ENCODE measurements around the gene VEGFA.

VEGFA gene

GRCh38 chr6:43804550-43805223 is 34.7 kb downstream of the VEGFA start:
- H3K27ac ChIP-seq (replicated peaks) = no peak overlapping the region
- no peak for DNase-seq (ENCODE audit: low read depth in 1 of 2, low spot score in 1 of 2)
- H3K27me3 ChIP-seq (ENCODE audit: insufficient read depth, poor library complexity, severe bottlenecking) = no peaks in the 10 kb centered on the region
- TF ChIP-seq GABPA (IDR thresholded peaks at IDR 0.05; ENCODE audit: low read depth) = no peak
- no peak for TF ChIP-seq CTCF (IDR thresholded peaks at IDR 0.05; ENCODE audit: insufficient read depth, low read length)
- TF ChIP-seq POLR2AphosphoS5 (IDR thresholded peaks at IDR 0.05; ENCODE audit: low read depth) = no peak
- no peak for TF ChIP-seq REST (IDR thresholded peaks at IDR 0.05; ENCODE audit: insufficient replicate concordance, low read depth)
- no peak for TF ChIP-seq SPI1 (IDR thresholded peaks at IDR 0.05; ENCODE audit: borderline replicate concordance, low read depth)
- H3K4me3 ChIP-seq (replicated peaks; ENCODE audit: insufficient read depth, low read length) = no peak overlapping the region

GRCh38 chr6:43805699-43806042 is 35.7 kb downstream of the VEGFA start:
- Histone ChIP-seq H3K4me3 (replicated peaks; ENCODE audit: insufficient read depth, low read length) (no peak overlapping the region), H3K27ac (replicated peaks) (no peak overlapping the region), H3K27me3 (ENCODE audit: insufficient read depth, poor library complexity, severe bottlenecking) (no peaks in the 10 kb centered on the region)
- TF ChIP-seq POLR2AphosphoS5 (IDR thresholded peaks at IDR 0.05; ENCODE audit: low read depth) = no peak
- TF ChIP-seq SPI1 (IDR thresholded peaks at IDR 0.05; ENCODE audit: borderline replicate concordance, low read depth) = no peak
- no peak for TF ChIP-seq GABPA (IDR thresholded peaks at IDR 0.05; ENCODE audit: low read depth)
- TF ChIP-seq CTCF (IDR thresholded peaks at IDR 0.05; ENCODE audit: insufficient read depth, low read length) = no peak
- no peak for TF ChIP-seq REST (IDR thresholded peaks at IDR 0.05; ENCODE audit: insufficient replicate concordance, low read depth)
- no peak for DNase-seq (ENCODE audit: low read depth in 1 of 2, low spot score in 1 of 2)

GRCh38 chr6:43806043-43806757 is 36.2 kb downstream of the VEGFA start:
- no peak for DNase-seq (ENCODE audit: low read depth in 1 of 2, low spot score in 1 of 2)
- H3K27me3 ChIP-seq (ENCODE audit: insufficient read depth, poor library complexity, severe bottlenecking) = no peaks in the 10 kb centered on the region
- TF ChIP-seq SPI1 (IDR thresholded peaks at IDR 0.05; ENCODE audit: borderline replicate concordance, low read depth) = no peak
- TF ChIP-seq POLR2AphosphoS5 (IDR thresholded peaks at IDR 0.05; ENCODE audit: low read depth) = no peak
- TF ChIP-seq GABPA (IDR thresholded peaks at IDR 0.05; ENCODE audit: low read depth) = no peak
- no peak for TF ChIP-seq REST (IDR thresholded peaks at IDR 0.05; ENCODE audit: insufficient replicate concordance, low read depth)
- TF ChIP-seq CTCF (IDR thresholded peaks at IDR 0.05; ENCODE audit: insufficient read depth, low read length) = no peak
- no peak overlapping the region for H3K27ac ChIP-seq (replicated peaks)
- H3K4me3 ChIP-seq (replicated peaks; ENCODE audit: insufficient read depth, low read length) = no peak overlapping the region

All from HL-60 (cell line).